Measurements from ENCODE around the gene CCNB1.
"Not testable (repeated sequence)": the region's sequence is repeated elsewhere in the genome, so short reads cannot be mapped to it uniquely, and the experiment has no call there.

CCNB1 gene

DNA sequence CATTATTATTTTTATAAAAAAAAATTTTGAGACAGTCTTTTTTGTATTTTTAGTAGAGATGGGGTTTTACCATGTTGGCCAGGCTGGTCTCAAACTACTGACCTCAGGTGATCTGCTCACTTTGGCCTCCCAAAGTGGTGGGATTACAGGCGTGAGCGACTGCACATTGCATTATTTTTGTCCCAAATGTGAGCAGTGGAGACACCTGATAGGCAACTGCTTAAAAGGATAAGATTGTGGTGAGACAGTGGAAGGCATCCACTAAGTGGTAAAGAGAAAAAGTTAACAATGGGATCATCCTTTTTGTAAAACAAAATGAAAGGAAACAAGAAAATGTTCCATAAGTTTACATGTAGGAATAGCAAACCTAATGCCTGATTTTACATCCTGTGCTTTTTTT, 20.4 kb downstream of the CCNB1 start:
- DNase-seq (ENCODE audit: low spot score) = no peak

DNA sequence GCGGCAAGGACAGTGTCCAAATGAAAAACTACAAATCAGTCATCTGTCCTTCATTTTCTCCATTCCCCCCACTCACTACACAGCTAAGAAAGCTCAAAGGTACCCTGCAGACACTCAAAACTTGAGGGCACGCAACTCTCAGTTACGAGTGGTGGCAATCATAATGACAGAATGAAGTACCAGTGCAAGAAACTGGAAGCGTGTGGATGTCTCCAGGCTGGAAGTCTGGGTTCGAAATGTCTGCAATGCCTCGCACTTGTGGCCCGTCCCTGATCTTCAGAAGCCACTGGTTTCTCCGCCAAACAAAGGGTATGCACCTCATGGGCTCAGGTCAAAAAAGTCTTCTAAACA, 21.8 kb downstream of the CCNB1 start:
- no peak for DNase-seq (ENCODE audit: low spot score)

DNA sequence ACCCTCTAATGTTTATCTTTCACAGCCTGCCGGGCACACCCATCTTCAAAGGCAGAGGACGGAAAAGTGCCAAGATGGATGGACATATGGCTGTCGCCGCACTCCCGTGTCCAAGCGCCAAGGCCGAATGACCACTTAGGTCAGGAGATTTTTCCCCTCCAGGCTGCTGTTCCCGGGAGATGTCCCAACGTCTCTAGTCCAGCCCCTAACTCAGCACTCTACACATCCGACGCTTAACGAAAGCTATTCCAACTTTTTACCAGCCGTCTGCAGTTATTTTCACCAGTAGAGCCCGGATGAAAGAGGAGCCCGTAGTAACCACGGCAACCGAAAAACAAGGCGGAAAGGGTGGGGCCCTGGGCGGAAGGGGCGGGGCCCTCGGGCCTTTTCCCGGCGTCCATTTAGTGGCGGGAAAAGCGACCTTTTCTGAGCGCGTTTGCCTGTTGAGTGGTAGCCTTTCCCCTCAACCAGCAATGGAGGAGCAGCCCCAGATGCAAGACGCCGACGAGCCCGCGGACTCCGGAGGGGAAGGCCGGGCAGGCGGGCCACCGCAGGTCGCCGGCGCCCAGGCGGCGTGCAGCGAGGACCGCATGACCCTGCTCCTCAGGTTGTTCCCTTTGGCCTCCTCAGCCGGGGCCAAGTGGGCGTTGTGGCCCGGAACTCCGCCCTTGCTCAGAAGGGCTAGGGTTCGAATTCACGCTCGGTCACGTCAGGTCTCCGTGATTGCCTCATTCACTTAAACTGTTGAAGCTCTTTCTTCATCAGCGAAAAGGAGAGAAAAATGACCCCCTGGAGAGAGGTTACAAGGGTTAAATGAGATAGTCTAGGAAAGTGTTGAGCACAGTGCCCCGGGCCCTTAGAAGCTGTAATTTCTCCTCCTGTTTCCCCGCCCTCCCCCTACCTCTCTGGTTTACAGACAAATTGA, 22.5 kb downstream of the CCNB1 start, which contains the start of gene CENPH:
Gene CENPH (plus strand): TSS at position 422 of the 925 bp plus-strand sequence. CDS start 52 bp downstream, at position 474.
- peak; percentile 93 for DNase-seq (ENCODE audit: low spot score)

DNA sequence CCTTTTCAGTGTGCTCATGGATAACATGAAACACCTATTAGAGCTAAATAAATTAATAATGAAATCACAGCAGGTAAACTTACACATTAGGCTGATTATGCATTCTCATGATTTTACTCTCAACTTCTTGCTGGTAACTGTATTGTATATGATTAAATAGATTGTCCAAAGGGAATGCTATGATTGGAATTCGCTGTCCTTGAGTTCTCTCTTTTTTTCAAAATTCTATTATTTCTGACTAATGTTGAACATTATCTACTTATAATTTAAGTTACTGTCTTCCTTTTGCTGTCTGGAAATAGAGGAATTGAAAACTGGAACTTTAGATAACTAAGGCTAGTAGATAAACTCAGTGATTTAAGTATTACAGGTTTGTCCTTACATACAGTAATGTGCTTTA, 35.5 kb downstream of the CCNB1 start:
- no peak for DNase-seq (ENCODE audit: low spot score)

DNA sequence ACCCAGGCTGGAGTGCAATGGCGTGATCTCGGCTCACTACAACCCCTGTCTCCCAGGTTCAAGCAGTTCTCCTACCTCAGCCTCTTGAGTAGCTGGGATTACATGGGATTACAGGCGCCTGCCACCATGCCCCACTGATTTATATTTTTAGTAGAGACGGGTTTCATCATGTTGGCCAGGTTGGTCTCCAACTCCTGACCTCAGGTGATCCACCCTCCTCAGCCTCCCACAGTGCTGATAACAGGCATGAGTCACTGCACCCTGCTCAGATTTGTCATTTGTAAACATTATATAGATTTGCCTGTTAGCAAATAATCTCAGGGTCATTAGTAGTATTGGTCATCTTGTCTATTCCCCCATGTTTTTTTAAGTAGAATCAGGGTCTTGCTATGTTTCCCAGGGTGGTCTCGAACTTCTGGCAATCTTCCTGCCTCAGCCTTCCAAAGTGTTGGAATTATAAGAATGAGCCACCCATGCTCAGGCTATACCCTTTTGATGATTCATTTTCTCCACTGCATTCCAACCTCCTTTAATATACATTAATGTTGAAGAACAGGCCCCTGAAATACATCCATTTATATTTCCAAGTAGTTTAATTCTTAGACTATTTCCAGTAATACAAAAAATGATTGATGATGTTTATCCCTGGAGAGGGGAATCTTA, 39.7 kb downstream of the CCNB1 start:
- DNase-seq (ENCODE audit: low spot score) = no peak

DNA sequence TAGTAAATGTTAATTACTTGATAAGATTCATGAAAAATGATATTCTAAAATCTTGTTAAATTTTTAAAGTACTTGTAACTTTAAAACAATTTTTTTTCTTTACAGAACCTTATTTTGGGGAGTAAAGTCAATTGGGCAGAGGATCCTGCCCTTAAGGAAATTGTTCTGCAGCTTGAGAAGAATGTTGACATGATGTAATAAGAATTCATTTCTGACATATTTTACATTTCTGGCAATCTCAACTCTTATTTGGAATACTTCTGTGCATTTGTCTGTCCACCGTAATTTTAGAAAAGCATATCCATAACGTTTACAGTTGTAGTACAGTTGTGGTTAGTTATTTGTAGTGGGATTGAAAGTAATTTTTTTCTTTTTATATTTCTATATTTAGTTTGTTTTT, 42.7 kb downstream of the CCNB1 start:
- no peak for DNase-seq (ENCODE audit: low spot score)

DNA sequence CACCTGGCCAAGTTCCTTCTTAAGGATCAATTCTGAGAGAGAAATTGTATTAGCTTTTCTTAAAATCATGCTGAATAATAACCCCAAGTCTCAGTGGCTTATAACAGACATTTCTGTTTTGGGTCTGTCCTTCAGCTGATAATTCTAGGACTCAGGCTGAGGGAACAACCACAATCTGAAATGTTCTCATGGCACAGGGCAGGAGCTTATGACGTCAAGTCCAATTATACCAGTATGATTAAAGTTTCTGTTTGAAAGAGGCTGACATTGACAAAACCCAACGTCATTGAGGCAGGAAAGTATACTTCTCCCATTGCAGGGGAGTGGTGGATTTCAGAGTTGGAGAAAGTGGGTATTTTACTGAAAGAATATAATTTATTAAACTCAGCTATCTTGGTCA, 44.2 kb downstream of the CCNB1 start:
- no peak for DNase-seq (ENCODE audit: low spot score)

DNA sequence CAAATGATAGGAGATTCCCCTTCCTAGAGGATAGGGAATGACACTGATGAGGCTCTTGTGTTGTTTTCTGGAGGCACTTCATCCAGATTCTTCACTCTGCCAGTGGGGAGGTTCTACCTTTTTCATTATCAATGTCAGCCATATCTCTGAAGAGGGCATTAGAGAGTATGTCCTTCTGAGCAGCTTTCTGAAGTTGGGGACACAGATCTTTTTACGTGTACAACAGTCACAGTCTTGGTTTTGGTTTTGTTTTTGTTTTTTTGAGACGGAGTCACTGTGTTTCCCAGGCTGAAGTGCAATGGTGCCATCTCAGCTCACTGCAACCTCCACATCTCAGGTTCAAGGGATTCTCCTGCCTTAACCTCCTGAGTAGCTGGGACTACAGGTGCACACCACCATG, 45.1 kb downstream of the CCNB1 start:
- DNase-seq (ENCODE audit: low spot score) = no peak

DNA sequence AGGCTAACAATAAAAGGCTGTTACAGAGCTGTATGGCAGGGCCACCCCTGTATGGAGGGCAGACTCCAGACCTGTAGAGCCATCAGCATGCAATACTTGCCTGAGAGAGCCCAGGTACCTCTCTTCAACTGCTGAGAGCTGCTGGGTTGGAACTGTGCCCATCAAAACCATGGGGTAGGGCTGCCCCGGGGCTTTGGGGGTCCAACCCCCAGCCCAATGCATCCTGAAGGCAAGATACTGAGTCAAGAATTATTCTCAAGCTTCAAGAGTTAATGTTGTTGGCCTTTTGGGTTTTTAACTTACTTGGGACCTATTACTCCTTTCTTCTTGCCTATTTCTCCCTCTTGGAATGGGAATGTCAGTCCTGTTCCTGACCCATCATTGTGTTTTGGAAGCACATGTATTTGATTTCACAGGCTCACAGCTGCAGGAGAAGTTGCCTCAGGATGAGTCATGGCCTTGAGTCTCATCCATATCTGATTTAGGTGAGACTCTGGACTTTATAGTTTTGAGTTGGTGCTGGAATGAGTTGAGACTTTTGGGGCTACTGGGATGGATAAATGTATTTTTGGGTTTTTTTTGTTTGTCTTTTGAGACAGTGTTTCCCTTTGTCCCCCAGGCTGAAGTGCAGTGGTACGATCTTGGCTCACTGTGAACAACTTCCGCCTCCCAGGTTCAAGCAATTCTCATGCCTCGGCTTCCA, 46.7 kb downstream of the CCNB1 start:
- DNase-seq (ENCODE audit: low spot score) = peak; percentile 26

DNA sequence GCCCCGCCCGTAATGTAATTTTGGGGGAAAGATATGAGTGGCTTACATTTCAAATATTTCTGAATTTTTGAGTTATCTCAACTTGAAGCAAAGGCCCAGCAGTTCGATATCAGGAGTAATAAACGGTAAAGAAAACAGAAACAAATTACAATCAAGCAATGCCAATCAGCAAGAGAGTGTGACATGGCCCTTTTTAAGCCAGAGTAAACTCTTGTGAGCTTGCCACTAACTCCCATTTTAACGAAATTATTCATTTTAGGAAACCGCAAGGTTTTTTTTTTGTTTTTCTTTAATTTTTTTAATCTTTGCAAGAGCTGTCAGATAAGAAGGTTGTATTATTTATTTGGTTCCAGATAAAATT, 50.2 kb downstream of the CCNB1 start:
- no peak for DNase-seq (ENCODE audit: low spot score)

DNA sequence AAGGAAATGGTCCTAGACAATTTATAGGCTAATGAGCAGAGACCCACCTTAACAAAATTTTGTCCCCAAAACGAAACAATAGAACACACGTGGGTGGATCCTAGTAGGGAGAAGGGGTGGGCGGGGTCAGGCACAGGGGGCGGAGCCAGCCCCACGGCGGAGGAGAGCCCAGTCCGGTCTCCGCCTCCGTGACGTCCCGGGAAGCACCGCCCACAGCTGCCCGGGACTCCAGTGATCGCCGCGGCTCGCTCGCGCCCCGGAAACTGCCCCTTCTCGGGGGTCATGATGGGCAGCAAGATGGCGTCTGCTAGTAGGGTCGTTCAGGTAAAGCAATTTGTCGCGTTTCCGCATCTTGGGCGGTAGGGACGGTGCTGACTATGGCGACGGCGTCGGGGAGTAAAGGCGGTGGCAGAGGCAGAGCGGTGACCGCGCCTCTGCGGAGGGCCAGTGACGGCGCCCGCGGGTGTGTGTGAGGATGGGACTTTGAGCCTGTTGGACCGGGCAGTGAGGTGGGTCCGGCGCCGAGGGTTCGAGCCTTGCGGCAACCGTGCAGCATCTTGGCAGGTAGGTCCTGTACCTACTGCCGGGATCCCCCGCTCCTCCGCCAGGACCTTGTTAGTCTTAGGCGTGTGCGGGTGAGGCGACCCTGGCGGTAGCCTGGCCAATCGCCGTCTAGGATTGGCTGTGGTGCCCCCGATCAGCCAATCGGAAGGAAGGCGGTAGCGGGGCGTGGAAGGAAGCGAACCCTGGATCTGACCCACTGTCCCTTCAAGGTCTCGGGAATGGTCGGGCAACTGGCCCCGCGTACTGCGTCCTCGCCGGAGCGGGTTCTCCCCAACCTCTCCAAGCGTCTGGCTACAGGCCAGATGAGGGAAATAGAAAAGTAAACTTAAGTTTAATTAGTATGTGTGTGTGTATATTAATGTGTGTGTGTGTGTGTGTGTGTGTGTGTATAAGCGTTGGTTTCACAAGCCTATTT, 50.9 kb downstream of the CCNB1 start:
- DNase-seq (ENCODE audit: low spot score) = peak; percentile 92

DNA sequence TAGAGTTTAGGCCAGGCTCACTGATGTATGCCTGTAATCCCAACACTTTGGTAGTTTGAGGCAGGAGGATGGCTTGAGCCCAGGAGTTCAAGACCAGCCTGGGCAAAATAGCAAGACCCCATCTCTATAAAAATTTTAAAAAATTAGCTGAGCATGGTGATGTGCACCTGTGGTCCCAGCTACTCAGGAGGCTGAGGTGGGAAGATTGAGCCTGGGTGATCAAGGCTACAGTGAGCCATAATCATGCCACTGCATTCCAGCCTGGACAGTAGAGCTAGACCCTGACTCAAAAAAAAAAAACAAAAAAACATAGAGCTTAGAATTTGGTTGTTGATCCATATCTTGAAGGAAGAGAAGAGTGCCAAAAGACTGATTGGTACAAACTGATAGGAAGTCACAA, 53.0 kb downstream of the CCNB1 start:
- no peak for DNase-seq (ENCODE audit: low spot score)

DNA sequence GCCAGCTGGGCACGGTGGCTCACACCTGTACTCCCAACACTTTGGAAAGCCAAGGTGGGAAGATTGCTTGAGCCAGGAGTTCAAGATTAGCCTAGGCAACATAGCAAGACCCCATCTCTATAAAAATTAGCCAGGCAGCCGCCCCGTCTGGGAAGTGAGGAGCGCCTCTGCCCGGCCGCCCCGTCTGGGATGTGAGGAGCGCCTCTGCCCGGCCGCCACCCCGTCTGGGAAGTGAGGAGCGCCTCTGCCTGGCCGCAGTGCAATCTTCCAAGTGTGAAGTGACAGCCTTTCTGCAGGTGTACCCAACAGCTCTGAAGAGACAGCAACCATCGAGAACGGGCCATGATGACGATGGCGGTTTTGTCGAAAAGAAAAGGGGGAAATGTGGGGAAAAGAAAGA, 53.4 kb downstream of the CCNB1 start:
- not testable (repeated sequence) for DNase-seq (ENCODE audit: low spot score)

DNA sequence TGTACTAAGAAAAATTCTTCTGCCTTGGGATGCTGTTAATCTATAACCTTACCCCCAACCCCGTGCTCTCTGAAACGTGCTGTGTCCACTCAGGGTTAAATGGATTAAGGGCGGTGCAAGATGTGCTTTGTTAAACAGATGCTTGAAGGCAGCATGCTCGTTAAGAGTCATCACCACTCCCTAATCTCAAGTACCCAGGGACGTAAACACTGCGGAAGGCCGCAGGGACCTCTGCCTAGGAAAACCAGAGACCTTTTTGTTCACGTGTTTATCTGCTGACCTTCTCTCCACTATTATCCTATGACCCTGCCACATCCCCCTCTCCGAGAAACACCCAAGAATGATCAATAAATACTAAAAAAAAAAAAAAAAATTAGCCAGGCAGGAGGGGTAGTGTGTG, 53.9 kb downstream of the CCNB1 start:
- not testable (repeated sequence) for DNase-seq (ENCODE audit: low spot score)

DNA sequence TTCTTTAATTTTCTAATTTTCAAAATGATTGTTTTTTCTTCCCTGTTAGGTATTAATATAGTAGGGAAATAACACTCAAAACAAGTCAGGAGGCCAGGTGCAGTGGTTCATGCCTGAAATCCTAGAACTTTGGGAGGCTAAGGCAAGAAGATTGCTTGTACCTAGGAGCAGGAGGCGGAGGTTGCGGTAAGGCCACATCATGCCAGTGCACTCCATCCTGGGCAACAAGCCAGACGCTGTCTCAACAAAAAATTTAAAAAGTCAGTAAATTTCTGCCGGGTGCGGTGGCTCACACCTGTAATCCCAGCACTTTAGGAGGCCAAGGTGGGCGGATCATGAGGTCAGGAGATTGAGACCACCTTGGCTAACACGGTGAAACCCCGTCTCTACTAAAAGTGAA, 57.6 kb downstream of the CCNB1 start:
- no peak for DNase-seq (ENCODE audit: low spot score)

DNA sequence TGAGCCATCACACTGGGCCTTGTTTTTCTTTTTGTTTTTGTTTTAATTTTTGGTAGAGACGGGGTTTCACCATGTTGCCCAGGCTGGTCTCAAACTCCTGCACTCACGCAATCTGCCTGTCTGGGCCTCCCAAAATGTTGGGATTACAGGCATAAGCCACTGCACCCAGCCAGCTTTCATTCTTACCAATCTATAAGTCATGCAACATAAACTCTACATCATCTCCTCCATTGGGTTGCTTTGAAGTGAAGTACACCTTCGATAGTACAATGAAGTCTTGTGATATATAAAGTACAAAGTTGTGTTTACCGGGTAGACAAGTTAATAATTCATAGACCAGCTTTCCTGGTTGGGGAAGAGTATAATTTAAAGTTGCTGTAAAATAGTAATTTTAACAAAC, 58.9 kb downstream of the CCNB1 start:
- no peak for DNase-seq (ENCODE audit: low spot score)

All from hematopoietic multipotent progenitor cell treated with erythropoietin and hydrocortisone succinate and interleukin-3 and kit ligand, for 15 days (in vitro differentiated cells).